ENCODE results near the gene GABARAP.

GABARAP gene

GRCh38 chr17:7224110-7224509 is 18.1 kb downstream of the GABARAP start:
- DNase-seq = no peak

- no peak for DNase-seq
These were observed 18.9 kb downstream of the GABARAP start for GRCh38 chr17:7223375-7223774.

- DNase-seq = no peak
These were observed 19.3 kb downstream of the GABARAP start for GRCh38 chr17:7222972-7223292.

- DNase-seq = no peak
These were observed 19.9 kb downstream of the GABARAP start for GRCh38 chr17:7222093-7222971.

- no peak for DNase-seq
These were observed 20.8 kb downstream of the GABARAP start for GRCh38 chr17:7221278-7222092.

- no peak for DNase-seq
These were observed 21.5 kb downstream of the GABARAP start for GRCh38 chr17:7220593-7221277.

- DNase-seq = peak; percentile 87
These were observed 22.2 kb downstream of the GABARAP start, which contains the start of the genes ACADVL and DLG4 for GRCh38 chr17:7219812-7220592. Gene ACADVL (plus strand): TSS chr17:7219938. CDS start chr17:7219985, 47 bp downstream. Gene DLG4 (minus strand): TSS chr17:7219836.

GRCh38 chr17:7219229-7219811 is 22.9 kb downstream of the GABARAP start:
- DNase-seq = no peak

GRCh38 chr17:7218758-7219157 is 23.5 kb downstream of the GABARAP start:
- no peak for DNase-seq

- DNase-seq = no peak
These were observed 24.1 kb downstream of the GABARAP start for GRCh38 chr17:7218166-7218565.

GRCh38 chr17:7217113-7217987 is 24.9 kb downstream of the GABARAP start:
- DNase-seq = peak; percentile 67

GRCh38 chr17:7216242-7217112 is 25.8 kb downstream of the GABARAP start:
- DNase-seq = no peak

GRCh38 chr17:7215652-7216180 is 26.5 kb downstream of the GABARAP start:
- no peak for DNase-seq

GRCh38 chr17:7215136-7215638 is 27.1 kb downstream of the GABARAP start:
- no peak for DNase-seq

GRCh38 chr17:7214300-7215135 is 27.7 kb downstream of the GABARAP start:
- DNase-seq = peak; percentile 84

- peak; percentile 94 for DNase-seq
These were observed 28.4 kb downstream of the GABARAP start for GRCh38 chr17:7213895-7214299.

GRCh38 chr17:7211491-7212273 is 30.6 kb downstream of the GABARAP start:
- DNase-seq = no peak
